ENCODE data around the gene ADAT3. TPM values are rescaled to one million over a fixed set of nuclear protein-coding genes. Genes with fewer than 3 reads are reported as not detected.

Gene ADAT3
- total RNA-seq, 2 experiments from 2014 or later, result 13.3 to 15.5 TPM

DNA sequence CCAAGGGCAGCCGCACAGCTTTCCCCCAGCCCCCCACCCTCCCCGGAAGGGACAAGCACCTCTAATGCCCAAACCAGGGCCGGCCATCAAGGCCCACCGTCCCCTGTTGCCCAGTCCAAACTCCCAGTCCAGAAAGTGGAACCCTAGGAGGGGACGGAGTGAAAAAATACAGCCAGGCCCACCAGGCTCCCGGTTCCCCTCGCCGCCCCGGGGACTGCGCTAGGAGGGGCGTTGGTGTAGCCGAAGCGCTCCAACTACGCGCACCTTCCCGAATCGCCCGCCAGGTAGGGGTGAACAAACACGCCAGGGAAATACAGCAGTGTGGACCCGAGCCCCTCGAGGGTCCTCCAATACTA lies 43.2 kb upstream of the ADAT3 start:
- Mint-ChIP-seq H3K4me3 (peak overlapping the region; percentile 93), H3K4me1 (peaks cover 45% of the 10 kb centered on the region), H3K27ac (peak overlapping the region; percentile 87), H3K27me3 (no peaks in the 10 kb centered on the region), H3K36me3 (ENCODE audit: low read depth) (peaks cover 2% of the 10 kb centered on the region), H3K9me3 (no peaks in the 10 kb centered on the region)
- CTCF ChIA-PET, result no interaction called here
- POLR2A ChIA-PET, result no interaction called here
- DNase-seq, result no peak

DNA sequence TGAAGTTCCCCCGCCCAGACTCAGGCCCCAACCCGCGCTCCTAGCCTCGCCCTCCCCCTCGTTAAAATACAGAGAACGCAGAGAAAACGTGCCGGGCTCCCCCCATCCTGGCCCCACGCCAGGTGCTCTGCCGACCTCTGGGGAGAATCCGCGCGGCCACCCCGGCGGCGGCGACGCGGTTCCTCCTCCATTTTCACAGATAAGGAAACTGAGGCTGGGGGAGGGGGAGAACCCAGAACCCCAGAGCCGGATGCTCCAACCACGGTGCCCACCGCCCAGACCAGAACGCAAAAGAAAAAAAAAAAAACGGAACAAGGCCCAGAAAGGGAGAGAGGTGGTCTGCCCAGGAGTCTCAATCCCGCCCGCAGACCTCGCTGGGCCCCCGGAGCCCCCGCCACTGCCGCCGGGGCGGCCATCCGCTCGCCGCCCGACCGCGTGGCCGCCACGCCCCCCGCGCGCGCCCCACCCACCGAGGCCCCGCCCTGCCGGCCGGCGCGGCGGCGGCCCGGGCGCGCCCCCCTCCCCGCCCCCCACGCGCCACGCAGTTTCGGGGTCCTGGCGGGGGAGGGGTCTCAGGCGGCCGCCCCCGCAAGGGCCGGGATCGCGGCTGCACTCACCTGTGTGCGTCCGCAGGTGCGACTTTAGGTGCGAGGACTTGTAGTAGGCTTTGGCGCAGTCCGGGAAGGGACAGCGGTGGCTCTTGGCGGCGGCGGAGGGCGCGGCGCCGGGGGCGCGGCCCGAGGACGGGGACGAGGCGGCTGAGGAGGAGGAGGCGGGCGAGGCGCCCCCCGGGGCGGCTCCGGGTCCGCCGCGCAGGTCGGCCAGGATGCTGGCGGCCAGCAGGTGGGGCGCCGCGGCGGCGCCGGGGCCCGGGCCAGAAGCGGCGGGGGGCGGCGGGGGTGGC lies 42.5 kb upstream of the ADAT3 start:
- H3K27ac Mint-ChIP-seq, result peak overlapping the region; percentile 87
- DNase-seq, result peak; percentile 57
- H3K36me3 Mint-ChIP-seq (ENCODE audit: low read depth), result peaks cover 2% of the 10 kb centered on the region
- peaks cover 47% of the 10 kb centered on the region for H3K4me1 Mint-ChIP-seq
- CTCF ChIA-PET, result no interaction called here
- H3K4me3 Mint-ChIP-seq, result peak overlapping the region; percentile 93
- H3K9me3 Mint-ChIP-seq, result no peaks in the 10 kb centered on the region
- POLR2A ChIA-PET, result no interaction called here
- H3K27me3 Mint-ChIP-seq, result no peaks in the 10 kb centered on the region

DNA sequence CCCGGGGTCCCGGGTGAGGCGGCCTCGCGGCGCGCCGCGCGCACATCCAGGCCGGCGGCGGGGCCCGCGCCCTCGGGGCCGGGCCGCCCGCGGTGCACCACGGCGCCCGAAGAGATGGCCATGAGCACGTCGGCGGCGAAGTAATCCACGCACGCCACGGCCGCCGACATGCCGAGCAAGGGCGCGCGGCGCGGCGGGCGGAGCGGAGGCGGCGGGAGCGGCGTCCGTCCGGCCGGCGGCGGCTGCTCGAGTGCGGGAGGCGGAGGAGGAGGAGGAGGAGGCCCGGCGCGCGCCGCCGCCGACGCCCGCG lies 41.9 kb upstream of the ADAT3 start, which contains the start of gene KLF16:
TSS of gene KLF16 (minus strand) at position 252 of the 310 bp plus-strand sequence. CDS start at position 170, 82 bp downstream.
- Mint-ChIP-seq H3K27me3 (no peaks in the 10 kb centered on the region), H3K36me3 (ENCODE audit: low read depth) (peaks cover 2% of the 10 kb centered on the region), H3K27ac (peak within 1 kb of the TSS; percentile 87), H3K9me3 (no peaks in the 10 kb centered on the region), H3K4me3 (peak within 1 kb of the TSS; percentile 93), H3K4me1 (peaks cover 46% of the 10 kb centered on the region)
- POLR2A ChIA-PET, result interaction anchor here (2.2 to 4.8 kb wide), 2 partner anchors 9 to 33 kb away, joined by 7 to 40 read pairs; no protein-coding TSS in a partner anchor
- no peak for DNase-seq
- CTCF ChIA-PET, result no interaction called here

DNA sequence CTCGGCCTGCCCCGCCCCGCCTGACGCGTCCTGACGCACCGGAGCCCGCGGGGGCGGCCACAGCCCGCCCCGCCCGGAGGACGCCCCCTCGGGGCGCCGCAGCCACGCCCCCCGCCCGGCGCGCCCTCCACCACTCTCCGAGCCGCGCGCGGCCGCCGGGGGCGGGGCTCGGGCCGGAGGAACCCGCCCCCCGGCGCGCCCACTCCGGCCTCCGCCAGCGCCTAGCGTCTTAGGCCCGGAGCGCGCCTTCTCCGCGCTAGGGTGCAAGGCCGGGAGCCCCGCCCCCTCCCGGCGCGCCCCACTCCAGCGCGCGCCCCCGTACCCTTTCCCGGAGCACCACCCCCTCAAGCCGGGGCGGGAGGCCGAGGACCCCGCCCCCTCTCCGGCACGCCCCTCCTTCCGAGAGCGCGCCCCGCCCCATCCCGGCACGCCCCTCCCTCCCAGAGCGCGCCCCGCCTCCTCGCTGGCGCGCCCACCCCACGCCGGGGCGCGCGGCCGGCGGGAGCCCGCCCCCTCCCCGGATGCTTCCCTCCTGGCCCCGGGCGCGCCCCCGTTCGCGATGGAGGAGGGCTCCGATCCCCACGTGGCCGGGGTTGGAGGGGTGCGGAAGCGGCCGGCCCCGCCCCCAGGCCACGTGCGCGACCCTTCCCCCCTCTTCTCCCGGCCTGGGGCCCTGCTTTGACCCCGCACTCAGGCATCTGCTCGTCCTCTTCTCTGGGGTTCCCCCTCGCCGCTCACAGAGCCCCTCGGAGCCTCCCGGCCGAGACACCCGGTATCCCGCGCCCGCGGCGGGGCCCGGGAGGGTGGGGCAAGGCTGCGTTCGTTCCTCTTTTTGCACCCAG lies 41.3 kb upstream of the ADAT3 start:
- Mint-ChIP-seq H3K27me3 (no peaks in the 10 kb centered on the region), H3K4me3 (peak overlapping the region; percentile 74), H3K9me3 (no peaks in the 10 kb centered on the region), H3K4me1 (peaks cover 43% of the 10 kb centered on the region), H3K36me3 (ENCODE audit: low read depth) (peaks cover 2% of the 10 kb centered on the region), H3K27ac (peak overlapping the region; percentile 77)
- ChIA-PET CTCF (interaction anchor here (0.6 to 3.1 kb wide), 15 partner anchors 8 to 372 kb away, joined by 3 to 39 read pairs (median 4); partner anchors contain the start of genes ABHD17A, ADAT3, PLEKHJ1 and REXO1), POLR2A (interaction anchor here (1.0 to 4.8 kb wide), 10 partner anchors 8 to 78 kb away, joined by 3 to 40 read pairs (median 8); partner anchors contain the start of gene ABHD17A)
- DNase-seq, result peak; percentile 93

GRCh38 chr19:1864480-1865171 lies 40.6 kb upstream of the ADAT3 start:
- Mint-ChIP-seq H3K4me3 (peak overlapping the region; percentile 74), H3K9me3 (no peaks in the 10 kb centered on the region), H3K36me3 (ENCODE audit: low read depth) (peaks cover 2% of the 10 kb centered on the region), H3K27me3 (no peaks in the 10 kb centered on the region), H3K27ac (peak overlapping the region; percentile 77), H3K4me1 (peaks cover 45% of the 10 kb centered on the region)
- CTCF ChIA-PET, result interaction anchor here (0.6 to 3.1 kb wide), 16 partner anchors 9 to 371 kb away, joined by 3 to 39 read pairs (median 4); partner anchors contain the start of genes ABHD17A, ADAT3, PLEKHJ1 and REXO1
- POLR2A ChIA-PET, result interaction anchor here (1.0 to 4.8 kb wide), 10 partner anchors 8 to 77 kb away, joined by 3 to 40 read pairs (median 8); partner anchors contain the start of gene ABHD17A
- DNase-seq, result peak; percentile 67

- ChIA-PET CTCF (interaction anchor here (0.6 to 3.1 kb wide), 13 partner anchors 8 to 108 kb away, joined by 3 to 39 read pairs (median 5); no protein-coding TSS in a partner anchor), POLR2A (interaction anchor here (0.9 to 4.8 kb wide), 12 partner anchors 9 to 77 kb away, joined by 3 to 40 read pairs (median 8); partner anchors contain the start of gene ABHD17A)
- H3K4me1 Mint-ChIP-seq, result peaks cover 45% of the 10 kb centered on the region
- no peak for DNase-seq
- H3K36me3 Mint-ChIP-seq (ENCODE audit: low read depth), result peaks cover 6% of the 10 kb centered on the region
- peak overlapping the region; percentile 66 for H3K4me3 Mint-ChIP-seq
- no peaks in the 10 kb centered on the region for H3K9me3 Mint-ChIP-seq
- no peaks in the 10 kb centered on the region for H3K27me3 Mint-ChIP-seq
- peak overlapping the region; percentile 66 for H3K27ac Mint-ChIP-seq
These were observed 39.8 kb upstream of the ADAT3 start for GRCh38 chr19:1865172-1866010.

DNA sequence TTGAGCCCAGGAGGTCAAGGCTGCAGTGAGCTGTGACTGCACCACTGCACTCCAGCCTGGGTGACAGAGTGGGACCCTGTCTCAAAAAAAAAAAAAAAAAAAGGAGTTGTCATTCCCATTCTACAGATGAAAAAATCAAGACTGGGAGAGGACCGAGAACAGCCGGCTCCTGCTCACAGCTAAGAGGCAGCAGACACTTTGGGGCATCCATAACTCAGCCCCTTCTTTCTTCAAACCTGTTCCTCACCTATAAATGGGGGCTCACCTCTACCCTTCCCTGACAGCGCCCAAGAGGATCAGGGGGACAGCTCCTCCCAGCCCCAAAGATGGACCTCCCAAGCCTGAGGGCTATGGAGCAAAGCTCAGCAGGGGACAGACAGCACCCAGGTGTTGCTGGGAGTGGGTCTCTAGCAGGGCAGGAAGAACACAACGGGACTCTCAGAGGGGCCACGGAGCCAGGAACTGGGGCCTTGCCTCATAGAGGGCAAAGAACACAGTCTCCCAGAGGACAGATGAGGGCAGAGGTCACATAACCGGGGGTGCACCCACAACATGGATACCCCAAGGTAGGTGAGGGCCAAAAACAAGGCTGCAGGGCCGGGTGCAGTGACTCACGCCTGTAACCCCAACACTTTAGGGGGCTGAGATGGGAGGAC lies 38.4 kb upstream of the ADAT3 start:
- POLR2A ChIA-PET, result interaction anchor here (0.8 to 4.8 kb wide), 5 partner anchors 9 to 30 kb away, joined by 3 to 40 read pairs (median 8); partner anchors contain the start of gene ABHD17A
- peaks cover 36% of the 10 kb centered on the region for H3K4me1 Mint-ChIP-seq

DNA sequence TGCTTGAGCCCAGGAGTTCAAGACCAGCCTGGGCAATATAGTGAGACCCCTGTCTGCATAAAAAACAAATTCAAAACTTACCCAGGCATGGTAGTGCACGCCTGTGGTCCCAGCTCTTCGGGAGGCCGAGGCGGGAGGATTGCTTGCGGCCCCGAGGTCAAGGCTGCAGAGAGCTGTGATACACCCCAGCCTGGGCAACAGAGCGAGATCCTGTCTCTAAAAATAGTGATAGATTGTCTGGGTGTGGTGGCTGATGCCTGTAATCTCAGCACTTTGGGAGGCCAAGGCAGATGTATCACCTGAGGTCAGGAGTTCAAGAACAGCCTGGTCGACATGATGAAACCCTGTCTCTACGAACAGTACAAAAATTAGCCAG lies 37.9 kb upstream of the ADAT3 start:
- Mint-ChIP-seq H3K27me3 (no peaks in the 10 kb centered on the region), H3K4me3 (no peak overlapping the region), H3K36me3 (ENCODE audit: low read depth) (peaks cover 9% of the 10 kb centered on the region), H3K27ac (no peak overlapping the region), H3K4me1 (peaks cover 34% of the 10 kb centered on the region), H3K9me3 (no peaks in the 10 kb centered on the region)
- DNase-seq, result no peak
- CTCF ChIA-PET, result no interaction called here
- POLR2A ChIA-PET, result interaction anchor here (1.6 to 4.8 kb wide), 3 partner anchors 8 to 29 kb away, joined by 8 to 40 read pairs (median 8); partner anchors contain the start of gene ABHD17A

More for the DNA sequence above, 38.4 kb upstream of the ADAT3 start:
- Mint-ChIP-seq H3K9me3 (no peaks in the 10 kb centered on the region), H3K36me3 (ENCODE audit: low read depth) (peaks cover 9% of the 10 kb centered on the region), H3K4me3 (no peak overlapping the region), H3K27me3 (no peaks in the 10 kb centered on the region), H3K27ac (peak overlapping the region; percentile 1)
- DNase-seq, result no peak
- CTCF ChIA-PET, result interaction anchor here (1.3 to 3.1 kb wide), 2 partner anchors 9 to 30 kb away, joined by 5 to 39 read pairs; no protein-coding TSS in a partner anchor

DNA sequence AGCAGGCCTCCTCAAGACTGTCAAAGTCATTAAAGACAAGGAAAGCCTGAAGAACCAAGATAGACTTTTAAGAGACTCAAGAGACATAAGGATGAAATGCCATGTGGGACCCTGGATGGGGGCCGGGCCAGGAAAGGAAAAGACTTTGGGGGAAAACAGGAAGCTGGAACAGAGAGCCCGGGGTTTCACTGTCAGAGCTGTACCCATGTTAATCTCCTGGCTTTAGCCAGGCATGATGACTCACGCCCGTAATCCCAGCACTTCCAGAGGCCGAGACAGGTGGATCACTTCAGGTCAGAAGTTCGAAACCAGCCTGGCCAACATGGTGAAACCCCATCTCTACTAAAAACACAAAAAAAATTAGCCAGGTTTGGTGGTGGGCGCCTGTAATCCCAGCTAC lies 36.2 kb upstream of the ADAT3 start:
- no peaks in the 10 kb centered on the region for H3K27me3 Mint-ChIP-seq
- peaks cover 16% of the 10 kb centered on the region for H3K36me3 Mint-ChIP-seq (ENCODE audit: low read depth)
- no peak for DNase-seq
- H3K4me3 Mint-ChIP-seq, result no peak overlapping the region
- no peak overlapping the region for H3K27ac Mint-ChIP-seq
- H3K9me3 Mint-ChIP-seq, result no peaks in the 10 kb centered on the region
- peaks cover 37% of the 10 kb centered on the region for H3K4me1 Mint-ChIP-seq
- ChIA-PET POLR2A (interaction anchor here (0.6 to 1.3 kb wide), 5 partner anchors 13 to 61 kb away, joined by 3 to 4 read pairs (median 3); no protein-coding TSS in a partner anchor), CTCF (interaction anchor here (1.3 kb wide), 1 partner anchor 28 kb away, joined by 3 read pairs; no protein-coding TSS in a partner anchor)

GRCh38 chr19:1871140-1871597 lies 34.0 kb upstream of the ADAT3 start:
- CTCF ChIA-PET, result no interaction called here

DNA sequence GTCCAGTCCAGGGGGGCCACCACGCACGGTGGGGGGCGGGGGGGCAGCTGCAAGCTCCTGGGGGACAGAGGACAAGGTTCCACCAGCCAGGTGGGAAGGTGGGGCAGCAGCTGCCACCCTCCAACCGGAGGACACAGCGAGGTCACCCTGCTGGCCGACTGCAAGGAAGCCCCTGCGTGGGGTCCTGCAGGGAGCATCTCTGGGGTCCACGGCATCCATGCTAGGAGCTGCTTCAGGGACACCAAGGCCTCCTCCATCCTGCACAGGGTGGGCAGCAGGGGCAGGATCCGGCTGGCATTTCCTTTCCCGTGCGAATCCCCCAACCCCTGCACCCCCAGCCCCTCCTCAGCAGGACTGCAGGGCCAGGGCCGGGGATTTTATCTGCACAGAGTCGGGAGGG lies 33.6 kb upstream of the ADAT3 start:
- ChIA-PET POLR2A (interaction anchor here (1.5 kb wide), 1 partner anchor 26 kb away, joined by 5 read pairs; no protein-coding TSS in a partner anchor), CTCF (no interaction called here)
- peaks cover 36% of the 10 kb centered on the region for H3K36me3 Mint-ChIP-seq (ENCODE audit: low read depth)
- no peaks in the 10 kb centered on the region for H3K27me3 Mint-ChIP-seq
- no peak overlapping the region for H3K4me3 Mint-ChIP-seq
- no peaks in the 10 kb centered on the region for H3K9me3 Mint-ChIP-seq
- no peak for DNase-seq
- peaks cover 48% of the 10 kb centered on the region for H3K4me1 Mint-ChIP-seq
- H3K27ac Mint-ChIP-seq, result no peak overlapping the region

More at GRCh38 chr19:1871140-1871597, 34.0 kb upstream of the ADAT3 start:
- Mint-ChIP-seq H3K27ac (no peak overlapping the region), H3K9me3 (no peaks in the 10 kb centered on the region), H3K4me3 (no peak overlapping the region), H3K4me1 (peaks cover 44% of the 10 kb centered on the region), H3K27me3 (no peaks in the 10 kb centered on the region), H3K36me3 (ENCODE audit: low read depth) (peaks cover 36% of the 10 kb centered on the region)
- POLR2A ChIA-PET, result interaction anchor here (1.5 kb wide), 1 partner anchor 27 kb away, joined by 5 read pairs; no protein-coding TSS in a partner anchor
- no peak for DNase-seq
